IPS-20b (cell line): Measurements from ENCODE around the gene PCLAF.
A peak's percentile ranks its signal among the peaks of the same experiment; 100 is the strongest.

Experiments used
- H3K27ac ChIP-seq: one replicate; pipeline ENCODE4 v1.5.1; 2013; ENCODE audit warnings: low read length
- H3K27me3 ChIP-seq: 2 replicates; pipeline ENCODE4 v1.6.1; 2013; ENCODE audit warnings: mild to moderate bottlenecking, low read length, inconsistent platforms; ENCODE audit not compliant: insufficient read depth
- H3K36me3 ChIP-seq: 2 replicates; pipeline ENCODE4 v1.6.1; 2013; ENCODE audit warnings: low read depth, mild to moderate bottlenecking, inconsistent platforms, low read length, moderate library complexity; ENCODE audit not compliant: insufficient read depth
- H3K4me1 ChIP-seq: 2 replicates; pipeline ENCODE4 v1.6.1; 2013; ENCODE audit warnings: mild to moderate bottlenecking, control low read depth, inconsistent platforms, low read length, moderate library complexity; ENCODE audit not compliant: insufficient read depth
- H3K4me3 ChIP-seq: 2 replicates; pipeline ENCODE4 v1.5.1; 2013; ENCODE audit warnings: mild to moderate bottlenecking, low read length, inconsistent platforms
- H3K9ac ChIP-seq: 2 replicates; pipeline ENCODE4 v1.6.1; 2013; ENCODE audit warnings: low read depth, mild to moderate bottlenecking, inconsistent platforms, low read length, moderate library complexity
- H3K9me3 ChIP-seq: 2 replicates; pipeline ENCODE4 v1.6.1; 2013; ENCODE audit warnings: mild to moderate bottlenecking, low read depth, low read length, inconsistent platforms; ENCODE audit not compliant: insufficient read depth

Gene PCLAF, protein sequence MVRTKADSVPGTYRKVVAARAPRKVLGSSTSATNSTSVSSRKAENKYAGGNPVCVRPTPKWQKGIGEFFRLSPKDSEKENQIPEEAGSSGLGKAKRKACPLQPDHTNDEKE

DNA sequence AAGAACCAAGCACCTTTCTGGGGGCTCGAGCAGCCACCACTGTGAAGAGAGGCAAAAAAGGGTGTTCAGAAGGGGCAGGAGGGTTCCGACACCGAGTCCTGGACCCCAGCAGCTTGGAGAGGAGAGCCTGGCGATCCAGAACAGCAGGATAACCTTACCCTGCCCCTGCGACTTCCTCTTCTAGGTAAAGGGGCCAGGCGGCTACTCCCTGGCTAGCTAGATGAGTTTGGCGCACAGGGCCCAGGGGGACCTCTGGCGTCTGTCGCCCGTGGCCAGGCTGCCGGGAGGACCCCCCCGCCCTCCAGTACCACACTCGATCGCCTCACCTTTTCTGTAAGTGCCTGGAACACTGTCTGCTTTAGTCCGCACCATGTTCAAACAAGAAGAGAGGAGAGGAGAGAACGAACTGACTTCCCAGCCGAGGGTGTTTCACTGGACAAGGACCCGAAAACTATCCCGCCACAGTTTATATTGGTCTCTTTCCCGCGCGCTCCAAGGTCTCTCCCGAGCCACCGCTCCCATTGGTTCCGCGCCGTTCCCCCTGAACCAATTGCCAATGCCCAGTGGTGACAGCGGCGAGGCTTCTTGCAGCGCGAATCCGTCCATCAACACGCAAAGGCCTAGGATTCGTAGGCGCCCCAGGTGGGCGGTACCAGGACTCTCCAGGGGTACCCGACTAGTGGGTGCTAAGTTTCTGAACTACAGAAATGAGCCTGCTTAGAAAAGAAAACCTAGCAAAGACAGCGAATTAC lies at the start of gene PCLAF:
PCLAF (minus strand) TSS at position 442 of the 752 bp plus-strand sequence; CDS start at position 372, 70 bp downstream.
- Histone ChIP-seq H3K4me3 (peak within 1 kb of the TSS; percentile 89), H3K27ac (no peak within 1 kb of the TSS), H3K36me3 (peaks cover 15% of the 10 kb centered on the region), H3K9ac (peak within 1 kb of the TSS; percentile 94), H3K9me3 (no peaks in the 10 kb centered on the region), H3K4me1 (no peaks in the 10 kb centered on the region), H3K27me3 (no peaks in the 10 kb centered on the region; the same call in 1 of the 2 replicates)

DNA sequence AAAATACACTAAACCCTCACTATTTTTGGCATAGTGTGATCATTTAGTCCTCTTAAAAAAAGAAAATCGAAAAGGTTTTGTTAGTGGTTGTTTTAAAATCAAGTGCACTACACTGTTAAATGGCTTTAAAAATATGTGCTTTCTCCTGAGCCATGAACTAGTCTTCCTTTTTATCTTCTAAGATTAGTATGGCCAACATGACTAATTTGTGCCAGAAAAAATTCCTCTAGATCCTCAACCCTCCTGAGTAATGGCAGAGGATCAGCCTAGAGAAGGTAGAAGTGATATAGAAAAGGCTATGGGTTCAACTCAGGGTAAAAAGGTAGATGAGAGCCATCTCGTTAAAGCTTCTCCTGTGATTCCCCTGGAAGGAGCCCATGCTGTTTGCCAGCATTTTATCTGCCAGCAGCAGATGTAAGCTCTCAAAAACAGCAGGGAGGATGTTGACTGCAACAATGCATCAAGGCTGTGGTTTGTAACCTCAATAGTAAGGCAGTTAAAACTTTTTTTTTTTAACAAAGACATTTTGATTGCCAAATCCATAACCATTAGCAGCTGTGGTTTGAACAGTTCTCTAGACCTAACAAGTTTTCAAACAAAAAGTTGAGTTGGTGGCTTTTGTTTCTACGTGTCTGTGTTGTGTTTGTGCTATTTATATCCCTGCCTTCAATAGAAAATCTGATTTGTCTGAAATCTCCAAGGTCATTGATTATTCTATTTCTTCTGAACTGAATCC lies 48.9 kb upstream of the PCLAF start:
- Histone ChIP-seq H3K4me3 (no peak overlapping the region), H3K27ac (no peak overlapping the region), H3K4me1 (peaks cover 17% of the 10 kb centered on the region), H3K27me3 (peaks cover 6% of the 10 kb centered on the region; the same call in 1 of the 2 replicates), H3K9me3 (no peaks in the 10 kb centered on the region), H3K9ac (no peak overlapping the region), H3K36me3 (peaks cover 7% of the 10 kb centered on the region; the same call in 1 of the 2 replicates)

DNA sequence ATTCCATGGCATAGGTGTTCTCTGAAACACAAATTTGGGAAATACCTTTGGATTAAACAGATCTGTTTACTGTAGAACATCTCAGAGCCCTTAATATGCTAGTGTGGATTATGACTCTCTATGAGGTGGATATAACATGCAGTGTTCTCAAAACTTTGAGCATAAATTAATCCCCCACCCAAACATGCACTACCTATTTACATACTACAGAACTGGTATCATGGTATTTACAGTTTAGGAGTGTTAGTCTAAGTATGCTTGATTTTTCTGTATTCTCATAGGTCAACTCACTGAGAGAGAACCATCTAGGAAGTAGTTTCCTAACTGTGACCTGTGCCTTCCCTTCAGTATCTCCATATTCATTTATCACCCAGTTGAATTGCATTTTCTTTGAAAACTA lies 48.2 kb upstream of the PCLAF start:
- Histone ChIP-seq H3K4me1 (peaks cover 17% of the 10 kb centered on the region), H3K27ac (no peak overlapping the region), H3K36me3 (peaks cover 14% of the 10 kb centered on the region), H3K4me3 (no peak overlapping the region), H3K9ac (no peak overlapping the region), H3K9me3 (no peaks in the 10 kb centered on the region), H3K27me3 (peaks cover 6% of the 10 kb centered on the region; the same call in 1 of the 2 replicates)

DNA sequence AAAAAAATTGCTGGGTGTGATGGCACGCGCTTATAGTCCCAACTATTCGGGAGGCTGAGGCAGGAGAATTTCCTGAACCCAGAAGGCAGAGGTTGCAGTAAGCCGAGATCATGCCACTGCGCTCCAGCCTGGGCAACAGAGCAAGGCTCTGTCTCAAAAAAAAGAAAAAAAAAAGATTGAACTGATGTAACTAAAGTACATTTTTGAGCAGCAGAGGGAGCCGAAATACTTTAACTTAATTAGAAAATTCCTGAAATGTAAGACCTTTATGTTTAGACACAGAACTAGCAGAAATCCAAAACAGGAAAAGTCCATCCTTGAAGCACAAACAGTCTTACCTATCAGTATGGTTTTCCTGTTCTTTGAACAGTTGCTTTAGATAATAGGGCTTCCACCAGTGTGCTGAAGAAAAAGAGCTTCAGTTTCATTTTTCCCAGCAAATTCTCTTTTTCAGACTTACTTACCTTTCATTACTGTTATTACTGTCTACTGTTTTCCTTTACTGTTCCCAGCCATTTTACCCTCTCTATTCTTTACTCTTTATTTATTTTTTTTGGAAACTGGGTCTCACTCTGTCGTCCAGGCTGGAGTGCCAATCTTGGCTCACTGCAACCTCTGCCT lies 45.7 kb upstream of the PCLAF start:
- Histone ChIP-seq H3K27ac (no peak overlapping the region), H3K27me3 (peaks cover 6% of the 10 kb centered on the region; the same call in 1 of the 2 replicates), H3K9me3 (no peaks in the 10 kb centered on the region), H3K36me3 (peaks cover 33% of the 10 kb centered on the region), H3K9ac (no peak overlapping the region), H3K4me1 (peaks cover 17% of the 10 kb centered on the region), H3K4me3 (no peak overlapping the region)

DNA sequence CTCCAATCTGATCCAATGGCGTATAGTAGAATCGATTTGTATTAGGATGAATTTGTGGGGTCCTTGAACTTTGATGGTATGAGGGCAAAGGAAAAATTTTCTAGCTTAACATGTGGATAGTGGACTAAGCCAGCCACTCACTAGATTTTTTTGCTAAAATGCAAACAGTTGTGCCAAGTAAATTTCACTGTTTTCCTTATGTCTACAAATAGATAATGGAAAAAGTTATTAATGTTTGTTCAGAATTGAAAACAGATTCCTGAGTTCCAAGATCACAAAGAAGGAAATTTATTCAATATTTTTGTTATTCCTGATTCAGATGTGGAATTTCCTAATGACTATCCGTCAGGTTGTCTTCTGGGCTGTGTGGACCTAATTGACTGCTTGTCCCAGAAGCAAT lies 44.0 kb upstream of the PCLAF start:
- Histone ChIP-seq H3K4me3 (no peak overlapping the region), H3K27me3 (peaks cover 6% of the 10 kb centered on the region; the same call in 1 of the 2 replicates), H3K9me3 (no peaks in the 10 kb centered on the region), H3K36me3 (peaks cover 34% of the 10 kb centered on the region), H3K27ac (no peak overlapping the region), H3K4me1 (peaks cover 9% of the 10 kb centered on the region), H3K9ac (no peak overlapping the region)

DNA sequence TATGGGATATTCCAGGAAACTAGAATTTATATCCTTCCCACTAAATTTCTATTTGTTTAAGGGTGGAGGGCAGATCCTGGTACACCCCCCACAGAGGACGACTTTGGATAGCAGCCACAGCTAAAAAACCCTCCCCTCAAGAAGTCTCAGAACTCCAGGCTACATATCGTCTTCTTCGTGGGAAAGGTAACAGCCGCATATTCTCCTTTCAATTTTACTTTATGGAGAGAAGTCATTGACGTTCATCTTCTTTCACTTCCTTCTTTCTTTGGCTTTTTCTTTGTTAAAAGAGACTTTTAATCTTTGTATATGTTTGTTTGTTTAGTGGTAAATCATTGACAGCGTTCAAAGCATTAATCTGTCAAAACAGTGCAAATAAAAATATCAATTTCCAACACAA lies 42.7 kb upstream of the PCLAF start:
- peaks cover 36% of the 10 kb centered on the region for H3K36me3 ChIP-seq
- H3K9me3 ChIP-seq, result no peaks in the 10 kb centered on the region
- no peak overlapping the region for H3K27ac ChIP-seq
- H3K4me3 ChIP-seq, result no peak overlapping the region
- H3K9ac ChIP-seq, result no peak overlapping the region
- no peaks in the 10 kb centered on the region for H3K4me1 ChIP-seq
- no peaks in the 10 kb centered on the region for H3K27me3 ChIP-seq

DNA sequence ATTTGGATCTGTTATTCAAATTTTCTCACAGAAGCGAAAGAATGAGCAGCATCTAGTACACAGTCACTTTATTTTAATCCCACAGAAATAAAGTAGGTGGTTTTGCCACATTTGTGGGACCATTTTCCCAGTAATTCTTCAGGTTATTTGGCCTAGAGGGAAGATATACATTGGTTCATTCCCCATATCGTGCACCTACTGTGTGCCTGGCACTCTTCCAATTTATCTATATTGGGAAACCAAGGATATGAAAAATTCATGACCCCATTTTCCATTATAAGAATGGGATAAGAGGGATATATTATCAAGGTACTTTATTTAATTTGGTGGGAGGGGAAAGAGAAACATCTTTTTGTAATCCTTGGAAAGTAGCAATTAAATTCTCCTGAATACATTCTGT lies 41.5 kb upstream of the PCLAF start:
- Histone ChIP-seq H3K9me3 (no peaks in the 10 kb centered on the region), H3K27me3 (no peaks in the 10 kb centered on the region), H3K4me3 (no peak overlapping the region), H3K36me3 (peaks cover 49% of the 10 kb centered on the region), H3K27ac (no peak overlapping the region), H3K4me1 (no peaks in the 10 kb centered on the region), H3K9ac (no peak overlapping the region)

DNA sequence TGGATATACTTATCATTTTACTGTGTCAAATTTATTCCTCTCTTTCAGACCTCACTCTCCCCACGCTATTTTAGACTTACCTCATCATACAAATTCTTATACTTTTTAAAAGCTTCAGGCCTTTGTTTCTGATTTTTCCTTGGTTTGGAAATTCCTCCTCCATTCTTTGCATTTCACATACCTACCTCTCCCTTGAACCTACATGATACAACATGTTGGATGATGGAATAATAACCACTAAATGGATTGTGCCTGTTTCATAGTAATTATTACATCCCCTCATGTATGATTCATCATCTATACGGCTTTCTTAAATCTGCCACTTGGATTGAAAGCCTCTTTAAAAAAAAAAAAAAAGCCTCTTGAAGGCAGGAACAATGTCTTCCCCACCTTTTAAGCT lies 31.0 kb upstream of the PCLAF start:
- H3K27me3 ChIP-seq, result no peaks in the 10 kb centered on the region
- no peak overlapping the region for H3K27ac ChIP-seq
- no peak overlapping the region for H3K4me3 ChIP-seq
- peaks cover 72% of the 10 kb centered on the region for H3K36me3 ChIP-seq
- H3K4me1 ChIP-seq, result no peaks in the 10 kb centered on the region
- no peak overlapping the region for H3K9ac ChIP-seq
- H3K9me3 ChIP-seq, result no peaks in the 10 kb centered on the region

DNA sequence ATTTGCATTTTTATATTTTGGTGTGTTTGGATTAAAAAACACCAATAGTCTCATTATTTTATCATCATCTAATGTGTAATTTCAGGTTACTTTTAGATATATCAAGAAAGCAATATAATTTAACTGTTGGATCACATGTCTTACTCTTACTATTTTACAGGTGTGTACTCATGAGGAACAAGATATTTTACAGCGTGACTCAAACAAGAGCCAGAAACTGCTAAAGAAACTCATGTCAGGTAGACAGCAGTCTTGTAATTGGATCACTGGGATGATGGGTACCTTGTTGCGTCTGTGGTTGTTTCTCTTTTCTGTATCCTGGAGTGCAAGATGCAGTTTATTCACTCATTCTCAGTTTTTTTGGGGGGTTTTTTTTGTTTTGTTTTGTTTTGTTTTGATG lies 19.3 kb upstream of the PCLAF start:
- no peak overlapping the region for H3K27ac ChIP-seq
- no peaks in the 10 kb centered on the region for H3K4me1 ChIP-seq
- no peak overlapping the region for H3K9ac ChIP-seq
- H3K36me3 ChIP-seq, result peaks cover 68% of the 10 kb centered on the region
- no peaks in the 10 kb centered on the region for H3K27me3 ChIP-seq
- no peaks in the 10 kb centered on the region for H3K9me3 ChIP-seq
- H3K4me3 ChIP-seq, result no peak overlapping the region

DNA sequence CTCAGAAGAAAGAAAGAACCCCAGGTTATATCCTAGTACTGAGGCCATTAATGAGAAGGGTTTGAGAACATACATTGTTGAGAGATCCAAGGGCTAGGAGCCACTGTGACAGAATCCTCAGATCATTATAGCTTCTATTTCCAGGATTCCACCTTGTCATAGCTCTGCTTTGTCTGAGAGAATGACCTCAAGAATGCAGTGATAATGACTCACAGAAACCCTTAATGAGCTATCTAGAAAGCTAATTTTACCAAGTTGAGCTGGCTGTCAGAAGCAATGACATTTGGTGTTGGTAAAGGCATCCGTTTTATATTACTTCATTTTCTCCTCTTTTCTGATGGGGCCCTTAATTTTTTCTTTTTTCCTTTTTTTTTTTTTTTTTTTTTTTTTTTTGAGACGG lies 17.3 kb upstream of the PCLAF start:
- Histone ChIP-seq H3K9me3 (no peaks in the 10 kb centered on the region), H3K4me1 (no peaks in the 10 kb centered on the region), H3K36me3 (peaks cover 67% of the 10 kb centered on the region), H3K4me3 (no peak overlapping the region), H3K27me3 (no peaks in the 10 kb centered on the region), H3K9ac (no peak overlapping the region), H3K27ac (no peak overlapping the region)

DNA sequence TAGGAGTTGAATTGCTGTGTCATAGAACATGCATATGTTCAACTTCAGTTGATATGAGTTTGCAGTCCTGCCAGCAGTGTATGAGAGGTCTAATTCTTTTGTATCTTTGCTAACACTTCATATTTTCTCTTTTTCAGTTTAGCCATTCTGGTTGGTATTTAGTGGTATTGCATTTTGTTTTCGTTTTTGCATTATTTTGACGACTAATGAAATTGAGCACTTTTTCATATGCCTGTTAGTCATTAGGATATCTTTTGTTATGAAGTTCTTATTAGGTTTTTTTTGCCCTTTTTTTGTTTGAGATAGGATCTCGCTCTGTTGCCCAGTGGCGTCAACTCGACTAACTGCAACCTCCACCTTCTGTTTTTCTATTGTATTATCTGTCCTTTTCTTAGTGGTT lies 15.5 kb upstream of the PCLAF start:
- Histone ChIP-seq H3K4me1 (no peaks in the 10 kb centered on the region), H3K4me3 (no peak overlapping the region), H3K27me3 (no peaks in the 10 kb centered on the region), H3K9me3 (no peaks in the 10 kb centered on the region), H3K36me3 (peaks cover 61% of the 10 kb centered on the region), H3K27ac (no peak overlapping the region), H3K9ac (no peak overlapping the region)
